SH-SY5Y (cell line): Measurements from ENCODE around the gene PPFIBP2.

ENCODE experiments used
- GATA2 ChIP-seq: IDR thresholded peaks from 2 replicates; pipeline ENCODE4 v1.6.1; 2011; ENCODE audit warnings: mild to moderate bottlenecking, low read depth, low read length
- GATA3 ChIP-seq: IDR thresholded peaks from 2 replicates; pipeline ENCODE4 v1.6.1; 2011; ENCODE audit warnings: low read depth, mild to moderate bottlenecking, low read length, moderate library complexity

PPFIBP2 gene

DNA sequence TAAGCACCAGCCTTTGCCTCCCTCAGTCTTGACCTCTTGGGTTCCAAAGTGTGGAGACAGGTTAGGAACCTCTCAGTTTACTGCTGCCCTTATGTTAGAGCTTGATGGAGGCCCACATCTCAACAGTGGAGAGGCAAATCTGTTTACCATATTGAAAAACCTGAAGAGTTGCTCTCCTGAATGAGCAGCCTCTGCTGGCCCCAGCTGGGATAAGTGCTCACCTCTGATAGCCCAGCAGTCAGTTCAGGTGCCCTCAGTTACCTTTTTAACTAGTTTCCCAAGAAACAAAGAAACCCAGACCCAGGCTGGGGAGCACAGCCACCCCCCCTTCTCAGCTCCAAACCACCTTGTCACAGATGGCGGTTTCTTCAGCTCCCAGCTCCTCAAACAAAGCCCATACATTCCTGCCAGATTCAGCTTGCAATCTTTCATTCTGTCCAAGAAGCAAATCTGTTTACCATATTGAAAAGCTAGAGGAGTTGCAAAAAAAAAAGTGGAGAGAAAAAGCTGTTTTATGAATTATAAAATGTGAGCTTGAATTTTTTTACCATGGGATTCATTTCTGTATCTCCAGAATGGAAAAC is 57.2 kb downstream of the PPFIBP2 start:
- no peak for TF ChIP-seq GATA2
- no peak for TF ChIP-seq GATA3

DNA sequence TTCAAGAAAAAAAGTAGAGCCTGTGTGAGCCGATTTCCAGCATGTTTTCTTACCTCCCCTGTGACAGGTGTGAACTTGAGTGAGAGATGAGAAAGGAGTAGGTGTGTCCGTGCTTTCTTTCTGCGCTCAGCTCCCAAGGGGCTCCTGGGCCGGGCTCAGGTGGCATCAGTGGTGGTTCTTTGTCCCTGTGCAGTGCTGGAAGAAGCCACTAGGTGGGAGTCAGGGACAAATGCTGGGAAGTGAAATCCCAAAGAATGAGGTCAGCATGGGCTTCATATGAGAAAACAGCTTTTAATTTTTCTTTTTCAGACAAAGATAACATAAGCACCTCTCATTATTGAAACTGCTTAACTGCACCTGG is 57.8 kb downstream of the PPFIBP2 start:
- no peak for TF ChIP-seq GATA3
- TF ChIP-seq GATA2, result no peak

DNA sequence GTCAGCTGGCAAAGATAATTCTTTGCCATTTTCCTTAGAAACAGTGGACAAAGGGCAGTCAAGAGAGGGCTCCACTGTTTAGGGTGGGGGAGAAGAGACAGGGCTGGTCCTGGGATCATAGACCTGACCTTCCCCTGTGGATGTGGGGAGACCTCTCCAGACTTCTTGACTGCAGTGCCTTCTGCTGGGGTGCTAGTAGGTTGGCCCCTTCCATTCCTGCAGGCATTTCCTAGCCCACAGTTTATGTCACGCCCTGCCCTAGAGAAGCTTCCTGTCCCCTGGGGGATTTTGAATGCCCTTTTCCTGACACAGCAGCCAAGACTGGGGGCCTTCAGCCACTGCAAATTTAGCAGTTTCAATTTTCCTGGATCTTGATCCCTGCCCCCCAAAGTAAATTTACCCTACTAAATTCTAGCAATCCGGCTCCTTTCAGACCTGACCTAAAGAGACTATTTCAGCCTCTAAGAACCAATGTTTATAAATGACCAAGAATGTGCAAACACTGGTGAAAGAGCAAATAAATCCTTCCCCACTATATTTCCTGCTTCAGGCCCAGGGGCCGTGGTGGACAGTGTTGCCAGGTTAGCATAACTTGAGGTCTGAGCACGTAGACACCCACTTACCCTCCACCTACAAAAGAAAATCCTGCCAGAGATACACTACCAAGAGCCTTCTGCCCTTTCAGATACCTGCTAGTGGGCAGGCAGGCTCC is 58.4 kb downstream of the PPFIBP2 start:
- no peak for TF ChIP-seq GATA3
- no peak for TF ChIP-seq GATA2

DNA sequence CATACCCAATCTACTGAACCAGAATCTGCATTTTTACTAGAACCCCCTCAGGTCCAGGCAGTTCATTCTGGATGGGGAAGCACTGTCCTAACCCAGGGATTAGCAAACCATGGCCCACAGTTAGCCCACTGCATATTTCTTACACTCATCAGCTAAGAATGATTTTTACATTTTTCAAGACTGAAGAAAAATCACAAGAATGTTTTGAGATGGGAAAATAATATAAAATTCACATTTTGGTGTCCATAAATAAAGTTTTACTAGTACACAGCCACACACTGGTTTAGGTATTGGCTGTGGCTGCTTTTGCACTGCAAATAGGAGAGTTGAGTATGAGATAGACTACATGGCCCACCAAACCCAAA is 59.4 kb downstream of the PPFIBP2 start:
- TF ChIP-seq GATA3 (no peak), GATA2 (no peak)

DNA sequence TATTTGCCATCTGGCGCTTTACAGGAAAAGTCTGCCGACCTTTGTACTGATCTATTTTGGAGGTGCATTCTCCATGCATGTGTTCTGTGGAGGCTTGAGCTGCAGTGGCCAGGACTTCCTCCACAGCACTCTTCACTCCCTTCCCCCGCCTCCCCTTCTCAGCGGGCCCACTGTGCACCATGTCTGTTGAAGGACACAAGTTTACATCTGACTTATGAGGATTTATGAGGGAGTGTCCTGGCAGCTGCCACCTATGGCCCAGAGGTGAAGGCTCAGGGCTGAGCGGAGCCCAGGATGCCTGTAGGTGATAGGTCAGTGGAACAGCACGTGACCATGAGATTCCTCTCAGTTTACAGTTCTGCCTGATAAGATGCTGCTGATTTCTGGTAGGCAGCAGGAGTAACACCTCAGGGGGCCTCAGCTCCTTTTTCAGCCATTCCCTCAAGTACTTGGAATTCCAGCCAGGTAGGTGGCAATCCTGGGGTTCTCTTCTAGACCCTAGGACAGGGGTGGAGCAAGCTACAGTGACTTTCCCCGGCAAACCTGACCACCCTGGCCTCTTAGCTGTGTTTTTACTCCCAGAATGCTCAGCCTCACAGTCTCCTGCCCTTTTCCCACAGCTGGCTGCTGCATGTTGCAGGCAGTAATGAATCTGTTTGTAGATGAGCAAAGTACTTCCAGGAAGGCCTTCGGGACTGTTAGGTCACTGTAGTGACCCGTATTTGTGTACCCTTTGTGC is 59.9 kb downstream of the PPFIBP2 start:
- TF ChIP-seq GATA2, result no peak
- no peak for TF ChIP-seq GATA3

DNA sequence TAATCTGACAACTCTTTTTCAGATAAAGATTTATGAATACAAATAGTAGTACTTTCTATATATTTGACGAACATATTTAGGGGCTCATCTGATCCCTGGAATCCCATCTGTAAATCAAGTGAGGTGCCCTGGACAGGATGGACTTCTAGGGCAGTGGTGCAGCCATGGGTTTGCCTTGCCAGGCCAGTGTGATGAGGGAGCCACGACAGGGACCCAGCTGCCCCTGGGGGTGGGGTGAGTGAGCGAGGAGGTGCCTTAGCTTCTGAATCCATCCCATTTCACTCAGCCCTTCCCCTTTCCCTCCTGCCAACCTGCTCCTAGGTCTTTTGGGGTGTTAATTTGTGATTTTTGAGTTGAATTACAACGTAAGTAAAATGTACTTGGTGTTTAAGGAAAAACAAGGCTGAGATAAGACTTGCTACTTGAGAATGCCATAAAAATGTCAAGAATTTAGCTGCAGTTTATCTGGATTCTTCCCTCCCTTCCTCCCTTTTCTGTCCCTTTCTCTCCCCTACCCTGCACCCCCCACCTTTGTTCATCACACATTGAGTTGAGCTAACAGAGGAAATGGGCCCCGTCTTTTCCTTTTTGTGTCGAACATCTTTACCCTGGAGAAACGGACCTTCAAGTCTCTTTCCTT is 60.8 kb downstream of the PPFIBP2 start:
- TF ChIP-seq GATA2, result no peak
- no peak for TF ChIP-seq GATA3

DNA sequence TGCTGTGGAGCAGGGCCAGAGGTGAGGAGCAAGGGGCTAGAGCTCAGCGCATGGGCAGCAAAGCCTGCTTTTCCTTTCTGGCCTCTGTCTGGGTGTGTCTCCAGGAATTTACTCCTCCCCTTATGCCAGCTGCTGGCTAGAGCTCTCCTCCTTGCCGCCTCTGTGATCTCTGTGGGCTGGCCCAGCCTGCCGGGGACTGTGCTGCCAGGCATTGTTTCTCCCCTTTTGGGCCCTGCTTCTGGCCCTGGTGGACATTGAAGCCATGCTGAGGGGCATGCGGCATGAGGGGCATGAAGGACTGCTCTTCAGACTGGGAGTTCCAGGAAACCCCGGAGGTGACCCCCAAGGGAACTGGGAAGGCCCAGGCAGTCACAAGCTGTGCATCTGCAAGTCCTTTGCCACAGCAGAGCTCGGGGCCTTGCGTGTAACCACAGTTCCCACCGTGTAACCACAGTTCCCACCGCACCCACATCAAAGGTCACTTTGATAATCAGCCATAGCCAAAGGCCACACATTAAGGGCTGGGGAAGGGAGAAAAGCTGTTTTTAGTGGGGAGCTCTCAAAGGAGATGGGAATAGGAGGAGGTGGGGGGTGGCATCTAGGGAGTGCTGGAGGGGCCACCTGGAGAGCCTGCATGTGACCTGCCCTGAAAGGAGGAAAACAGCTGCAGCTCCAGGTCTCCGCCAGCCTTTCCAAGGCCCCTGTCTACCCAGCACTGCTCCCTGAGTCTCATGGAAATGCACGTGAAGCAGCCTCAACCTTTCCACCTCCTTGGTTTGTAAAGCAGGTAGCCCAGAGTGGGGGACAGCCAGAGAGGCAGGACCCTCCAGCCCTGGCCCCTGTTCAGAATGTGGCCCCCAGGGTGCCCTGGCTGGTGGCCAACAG is 62.3 kb downstream of the PPFIBP2 start:
- no peak for TF ChIP-seq GATA2
- no peak for TF ChIP-seq GATA3

DNA sequence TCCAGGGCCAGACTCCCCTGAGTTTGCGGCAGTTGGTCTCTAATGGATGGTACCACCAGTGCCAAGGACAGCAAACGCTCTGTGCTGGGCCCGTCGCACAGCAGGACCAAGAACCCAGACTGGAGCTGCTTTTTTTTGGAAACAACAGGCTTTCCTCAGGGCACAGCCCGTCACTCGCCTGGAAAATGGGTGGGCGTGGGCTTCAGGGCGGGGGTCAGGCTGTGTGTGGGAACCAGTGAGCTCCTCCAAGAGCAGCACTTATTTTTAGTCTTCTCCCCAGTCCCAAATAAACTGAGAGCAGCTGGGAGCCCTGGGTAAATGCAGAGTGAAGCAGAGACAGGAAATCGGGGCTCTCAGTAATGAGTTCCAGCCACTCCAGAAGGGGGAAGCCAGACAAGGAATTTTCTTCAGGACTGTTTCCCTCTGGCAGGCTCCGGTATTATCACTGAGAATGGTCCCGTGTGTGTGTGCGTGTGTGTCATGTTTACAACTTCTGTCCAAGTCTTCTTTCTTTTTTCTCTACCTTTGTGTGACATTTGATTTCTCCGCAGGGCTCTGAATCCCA is 63.0 kb downstream of the PPFIBP2 start:
- TF ChIP-seq GATA3 (no peak), GATA2 (no peak)

DNA sequence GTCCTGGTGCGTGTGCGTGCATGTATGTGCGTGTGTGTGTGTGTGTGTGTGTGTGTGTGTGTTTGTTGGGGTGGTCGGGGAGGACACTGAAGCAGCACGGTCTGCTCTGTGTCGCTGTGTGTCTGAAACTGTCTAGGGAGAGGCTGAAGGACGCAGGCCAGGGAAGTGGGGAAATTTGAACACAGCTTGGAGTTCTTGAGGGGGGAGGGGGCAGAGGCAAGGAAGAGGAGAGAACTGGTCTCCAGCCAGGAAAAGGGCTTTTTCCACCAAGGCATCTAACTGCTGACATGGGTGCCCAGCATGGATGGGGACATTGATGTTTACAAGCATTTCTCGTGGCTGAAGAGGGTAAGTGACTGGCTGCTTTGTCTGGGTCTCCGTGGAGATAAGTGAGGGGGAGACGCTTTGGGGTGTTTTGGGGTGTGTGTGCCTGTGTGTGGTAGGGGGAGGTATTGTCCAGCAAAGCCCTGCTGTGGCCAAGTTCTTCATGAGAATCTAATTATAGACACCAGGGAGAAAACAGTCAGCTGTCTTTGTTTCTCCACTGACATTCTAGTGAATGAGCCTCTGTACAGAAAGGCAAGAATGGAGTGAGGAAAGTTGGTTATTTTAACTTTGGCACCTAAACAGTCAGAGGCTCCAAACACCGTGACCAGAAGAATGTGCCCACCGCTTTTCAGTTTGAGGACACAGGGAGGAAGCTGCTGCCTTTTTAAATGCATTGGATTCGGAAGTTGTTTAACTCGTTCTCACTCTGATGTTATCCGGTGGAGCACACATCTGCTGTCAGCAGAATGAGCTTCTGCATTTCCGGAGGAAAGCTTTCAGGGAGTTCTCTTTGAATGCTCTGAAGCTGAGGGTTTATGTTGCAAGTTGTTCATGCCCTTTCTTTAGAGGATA is 63.7 kb downstream of the PPFIBP2 start:
- TF ChIP-seq GATA3, result no peak; the same call in 1 of the 2 replicates
- TF ChIP-seq GATA2, result peak; percentile 73

DNA sequence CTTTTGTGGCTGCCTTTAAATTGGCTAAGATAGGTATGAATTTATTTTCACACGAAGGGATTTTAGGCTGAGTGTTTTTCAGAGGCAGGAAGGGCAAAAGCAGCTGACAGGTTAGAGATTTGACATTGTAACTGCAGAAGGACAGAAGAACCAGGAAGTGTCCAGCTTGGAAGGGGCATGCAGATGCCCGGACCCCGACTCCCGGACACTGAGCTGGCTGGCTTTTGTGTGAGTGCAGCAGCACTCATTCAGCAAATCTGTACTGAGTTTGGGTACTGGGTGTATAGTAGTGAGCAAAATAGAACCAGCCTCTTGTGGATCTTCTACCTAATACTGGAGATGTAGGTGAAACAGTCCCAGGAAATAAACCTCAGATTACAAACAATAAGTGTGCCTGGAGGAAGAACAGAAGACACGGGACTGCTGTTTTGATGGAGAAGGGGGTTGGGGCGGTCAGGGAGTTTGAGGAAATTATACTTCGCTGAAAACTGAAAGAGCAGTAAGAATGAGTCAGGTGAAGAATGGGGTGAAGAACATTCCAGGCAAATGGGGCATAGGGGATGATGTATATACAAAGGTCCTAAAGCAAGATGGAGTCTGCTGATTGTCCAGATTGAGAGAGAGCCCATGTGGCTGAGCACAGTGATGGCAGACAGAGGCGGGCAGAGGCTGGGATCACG is 64.6 kb downstream of the PPFIBP2 start:
- TF ChIP-seq GATA2 (no peak), GATA3 (no peak)

DNA sequence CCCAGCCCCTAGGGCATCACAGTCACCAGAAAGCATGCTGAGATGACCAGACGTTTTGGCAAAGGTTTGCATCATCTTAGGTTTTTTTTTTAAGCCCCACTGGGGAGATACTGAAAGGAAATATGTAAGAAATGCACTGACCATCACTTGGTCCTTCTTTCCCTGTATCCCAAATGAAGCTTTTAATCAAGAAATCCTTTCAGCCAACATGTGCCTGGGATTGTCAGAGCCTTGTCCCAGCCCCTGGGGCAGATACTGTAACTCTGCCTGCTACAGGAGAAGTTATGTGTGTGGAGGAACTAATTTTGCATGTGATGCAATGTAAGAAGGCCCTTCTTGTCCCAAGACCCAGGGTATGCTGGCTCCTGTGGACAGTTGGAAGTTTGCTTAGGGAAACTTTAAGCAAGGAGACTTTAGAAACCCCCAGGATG is 65.6 kb downstream of the PPFIBP2 start:
- TF ChIP-seq GATA3 (no peak), GATA2 (no peak)
